22Rv1 (cell line): ENCODE results near the gene GTF3C2.

Experiments used
- ZFX ChIP-seq: fragments of 450-650 bp; IDR thresholded peaks from 2 replicates; pipeline ENCODE4 v1.6.1; 2017; ENCODE audit warnings: antibody characterized with exemption, borderline replicate concordance
- TF ChIP-seq, protein P1 (sequence below): fragments of 450-650 bp; IDR thresholded peaks from 2 replicates; pipeline ENCODE4 v1.5.1; 2017; ENCODE audit warnings: mild to moderate bottlenecking

DNA sequence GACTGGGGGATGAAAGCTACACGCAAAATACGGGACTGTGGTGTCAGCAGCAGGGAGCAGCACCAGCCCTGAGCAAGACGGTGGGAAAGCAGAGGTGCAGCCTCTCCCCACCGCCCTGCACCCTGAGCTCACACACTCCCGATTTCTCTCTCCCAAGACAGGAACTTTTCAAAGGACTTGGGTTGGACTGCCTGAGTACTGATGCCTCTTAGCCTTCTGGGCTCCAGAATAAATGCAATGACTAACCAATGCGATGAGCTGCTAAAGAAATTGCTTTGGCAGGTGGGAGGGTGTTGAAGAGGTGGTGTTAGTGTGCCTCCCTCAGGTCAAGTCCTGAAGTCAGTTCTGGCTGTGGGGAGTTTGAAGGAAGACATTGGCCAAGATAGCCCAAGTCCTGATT is 64.7 kb downstream of the GTF3C2 start:
- TF ChIP-seq, protein P1, sequence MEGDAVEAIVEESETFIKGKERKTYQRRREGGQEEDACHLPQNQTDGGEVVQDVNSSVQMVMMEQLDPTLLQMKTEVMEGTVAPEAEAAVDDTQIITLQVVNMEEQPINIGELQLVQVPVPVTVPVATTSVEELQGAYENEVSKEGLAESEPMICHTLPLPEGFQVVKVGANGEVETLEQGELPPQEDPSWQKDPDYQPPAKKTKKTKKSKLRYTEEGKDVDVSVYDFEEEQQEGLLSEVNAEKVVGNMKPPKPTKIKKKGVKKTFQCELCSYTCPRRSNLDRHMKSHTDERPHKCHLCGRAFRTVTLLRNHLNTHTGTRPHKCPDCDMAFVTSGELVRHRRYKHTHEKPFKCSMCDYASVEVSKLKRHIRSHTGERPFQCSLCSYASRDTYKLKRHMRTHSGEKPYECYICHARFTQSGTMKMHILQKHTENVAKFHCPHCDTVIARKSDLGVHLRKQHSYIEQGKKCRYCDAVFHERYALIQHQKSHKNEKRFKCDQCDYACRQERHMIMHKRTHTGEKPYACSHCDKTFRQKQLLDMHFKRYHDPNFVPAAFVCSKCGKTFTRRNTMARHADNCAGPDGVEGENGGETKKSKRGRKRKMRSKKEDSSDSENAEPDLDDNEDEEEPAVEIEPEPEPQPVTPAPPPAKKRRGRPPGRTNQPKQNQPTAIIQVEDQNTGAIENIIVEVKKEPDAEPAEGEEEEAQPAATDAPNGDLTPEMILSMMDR: peak; percentile 43
- TF ChIP-seq ZFX: no peak
